PC-3 (cell line): ENCODE results near the gene GHRL.

ENCODE experiments used
- EZH2 ChIP-seq: fragments of 300-600 bp; sonication (generic); IDR thresholded peaks from one replicate; pipeline ENCODE4 v1.6.1; 2017; ENCODE audit warnings: antibody characterized with exemption, mild to moderate bottlenecking, low read length; ENCODE audit not compliant: unreplicated experiment
- TF ChIP-seq, protein P1 (sequence below): fragments of 300-600 bp; sonication (generic); conservative IDR thresholded peaks from 2 replicates; pipeline ENCODE4 v1.5.1; 2017; ENCODE audit warnings: antibody characterized with exemption, low read depth, mild to moderate bottlenecking, low read length

DNA sequence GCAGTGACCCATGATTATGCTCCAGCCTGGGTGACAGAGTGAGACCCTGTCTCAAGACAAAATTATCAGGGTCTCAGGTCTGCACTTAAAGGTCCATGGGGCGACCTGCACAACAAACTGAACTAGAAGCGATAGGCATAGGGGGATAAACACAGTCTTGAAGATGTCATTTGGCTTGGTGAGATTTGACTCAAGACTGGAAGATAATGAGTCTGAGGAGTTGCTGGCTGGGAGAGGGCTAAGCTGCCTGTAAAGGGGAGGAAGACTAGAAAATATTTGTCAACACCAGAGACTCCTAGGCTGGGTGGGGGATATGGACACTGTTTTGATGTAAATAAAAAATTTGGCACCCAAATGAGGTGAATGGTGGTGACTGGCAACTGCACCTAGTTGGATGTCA lies 19.8 kb downstream of the GHRL start:
- TF ChIP-seq, protein P1, sequence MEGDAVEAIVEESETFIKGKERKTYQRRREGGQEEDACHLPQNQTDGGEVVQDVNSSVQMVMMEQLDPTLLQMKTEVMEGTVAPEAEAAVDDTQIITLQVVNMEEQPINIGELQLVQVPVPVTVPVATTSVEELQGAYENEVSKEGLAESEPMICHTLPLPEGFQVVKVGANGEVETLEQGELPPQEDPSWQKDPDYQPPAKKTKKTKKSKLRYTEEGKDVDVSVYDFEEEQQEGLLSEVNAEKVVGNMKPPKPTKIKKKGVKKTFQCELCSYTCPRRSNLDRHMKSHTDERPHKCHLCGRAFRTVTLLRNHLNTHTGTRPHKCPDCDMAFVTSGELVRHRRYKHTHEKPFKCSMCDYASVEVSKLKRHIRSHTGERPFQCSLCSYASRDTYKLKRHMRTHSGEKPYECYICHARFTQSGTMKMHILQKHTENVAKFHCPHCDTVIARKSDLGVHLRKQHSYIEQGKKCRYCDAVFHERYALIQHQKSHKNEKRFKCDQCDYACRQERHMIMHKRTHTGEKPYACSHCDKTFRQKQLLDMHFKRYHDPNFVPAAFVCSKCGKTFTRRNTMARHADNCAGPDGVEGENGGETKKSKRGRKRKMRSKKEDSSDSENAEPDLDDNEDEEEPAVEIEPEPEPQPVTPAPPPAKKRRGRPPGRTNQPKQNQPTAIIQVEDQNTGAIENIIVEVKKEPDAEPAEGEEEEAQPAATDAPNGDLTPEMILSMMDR: no peak
- TF ChIP-seq EZH2: no peak
